GM18868 (cell line): Measurements from ENCODE around the gene PTPRG.

Experiments used
- ATAC-seq: cut with Tn5 transposase; IDR thresholded peaks from one replicate; pipeline ENCODE4 v1.9.1; 2021; ENCODE audit warnings: mild to moderate bottlenecking, moderate library complexity; ENCODE audit not compliant: unreplicated experiment

Gene PTPRG

DNA sequence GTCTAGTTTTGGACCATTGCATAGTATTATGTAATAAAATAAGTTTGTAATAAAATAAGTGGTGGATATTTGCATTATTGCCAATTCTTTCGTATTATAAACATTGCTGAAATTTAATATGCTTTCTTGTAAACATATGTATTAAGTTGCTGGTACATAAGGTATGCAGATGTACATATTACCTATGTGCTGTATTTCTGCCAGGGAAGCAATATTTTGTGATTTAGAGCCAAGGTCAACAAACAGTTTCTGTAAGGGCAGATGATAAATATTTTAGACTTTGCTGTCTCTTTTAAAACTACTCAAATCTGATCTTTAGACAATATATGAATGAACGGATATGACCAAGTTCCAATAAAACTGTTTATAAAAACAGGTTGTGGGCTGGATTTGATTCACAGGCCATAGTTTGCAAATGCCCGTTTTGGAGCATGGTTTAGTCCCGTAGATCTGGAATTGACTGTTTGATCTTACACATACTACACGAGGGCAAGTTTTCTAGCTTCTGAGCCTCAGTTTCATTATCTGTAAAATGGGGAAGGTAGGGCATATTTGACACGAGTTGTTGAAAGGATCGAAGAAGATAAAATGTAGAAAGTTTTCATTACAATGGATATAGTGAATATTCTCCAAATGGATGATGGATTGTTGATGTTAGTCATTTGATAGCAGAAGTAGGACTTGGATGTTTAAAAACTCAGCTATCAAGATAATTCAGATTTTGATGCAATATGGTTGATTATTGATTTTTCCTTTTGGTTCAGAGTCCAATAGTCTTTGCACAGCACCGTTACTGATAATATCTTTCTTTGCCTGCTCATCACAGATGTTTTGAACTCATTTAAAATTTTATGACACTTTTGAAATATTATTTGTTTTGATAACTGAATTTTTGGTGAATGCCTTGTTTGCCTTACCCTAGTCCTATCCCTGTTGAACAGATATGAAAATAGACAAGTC lies 417.4 kb downstream of the PTPRG start:
- no peak for ATAC-seq

DNA sequence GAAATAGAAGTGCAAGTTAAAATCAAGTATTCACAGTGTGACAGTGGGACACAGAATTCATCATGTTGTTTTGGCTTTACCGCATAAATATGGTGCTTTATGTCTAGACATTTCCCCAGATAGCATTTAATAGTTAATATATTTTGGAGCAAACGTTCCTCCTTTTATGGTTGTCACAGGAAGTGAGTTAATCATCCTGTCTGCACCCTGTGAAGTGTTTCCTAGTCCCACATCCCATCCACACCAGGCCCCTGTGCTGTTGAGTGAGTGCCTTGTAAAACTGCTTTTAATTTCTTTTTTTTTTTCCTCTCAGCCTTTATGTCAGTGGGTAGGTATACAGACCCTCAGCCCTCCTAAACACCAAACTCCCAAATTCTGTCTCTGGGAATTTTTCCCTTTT lies 418.3 kb downstream of the PTPRG start:
- ATAC-seq = no peak

DNA sequence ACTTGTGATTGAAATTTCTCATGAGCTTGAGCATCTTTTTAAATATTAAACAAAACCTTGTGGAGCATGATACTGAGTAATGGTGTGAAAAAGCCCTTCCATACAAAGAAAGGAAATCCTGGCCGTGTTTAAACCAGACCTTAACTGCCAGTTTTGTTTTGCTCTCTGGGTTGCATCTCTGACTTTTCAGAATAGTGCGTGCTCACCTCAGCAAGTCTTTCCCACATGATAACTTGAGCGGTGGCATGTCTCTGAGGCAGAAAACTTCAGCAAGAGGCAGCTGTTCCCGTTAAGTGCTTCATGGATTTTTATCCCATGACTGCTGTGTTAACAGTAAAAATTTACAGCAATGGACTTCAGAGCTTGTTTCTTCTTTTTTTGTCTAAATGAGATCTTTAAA lies 418.7 kb downstream of the PTPRG start:
- no peak for ATAC-seq

DNA sequence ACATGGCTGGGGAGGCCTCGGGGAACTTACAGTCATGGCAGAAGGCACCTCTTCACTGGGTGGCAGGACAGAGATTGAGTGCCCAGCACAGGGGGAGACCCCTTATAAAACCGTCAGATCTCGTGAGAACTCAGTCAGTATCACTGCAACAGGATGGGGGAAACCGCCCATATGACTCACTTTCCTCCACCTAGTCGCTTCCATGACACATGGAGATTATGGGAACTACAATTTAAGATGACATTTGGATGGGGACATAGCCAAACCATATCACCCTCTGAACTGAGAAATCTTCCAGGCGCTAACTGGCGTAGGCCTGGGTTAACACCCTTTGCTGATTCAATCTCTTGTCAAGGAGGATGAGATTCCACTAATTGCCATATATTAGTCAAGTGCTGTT lies 419.7 kb downstream of the PTPRG start:
- no peak for ATAC-seq

DNA sequence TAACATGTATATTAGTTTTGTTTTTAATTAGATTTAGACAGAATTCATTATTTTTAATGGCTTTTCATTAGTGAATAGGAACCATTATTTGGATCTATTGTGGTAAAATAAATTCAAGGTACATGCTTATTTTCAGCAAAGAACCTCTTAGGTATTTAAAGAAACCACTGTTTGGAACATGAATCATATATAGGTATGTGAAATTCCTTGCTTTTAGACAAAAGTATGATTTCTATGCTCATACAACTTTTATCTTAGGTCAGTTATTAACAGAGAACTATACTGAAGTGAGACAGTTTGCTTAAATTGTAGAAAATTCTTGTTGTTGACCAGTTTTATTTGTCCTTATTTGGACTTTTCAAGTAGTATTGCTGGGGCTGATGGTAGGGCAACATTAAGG lies 422.1 kb downstream of the PTPRG start:
- ATAC-seq = no peak

DNA sequence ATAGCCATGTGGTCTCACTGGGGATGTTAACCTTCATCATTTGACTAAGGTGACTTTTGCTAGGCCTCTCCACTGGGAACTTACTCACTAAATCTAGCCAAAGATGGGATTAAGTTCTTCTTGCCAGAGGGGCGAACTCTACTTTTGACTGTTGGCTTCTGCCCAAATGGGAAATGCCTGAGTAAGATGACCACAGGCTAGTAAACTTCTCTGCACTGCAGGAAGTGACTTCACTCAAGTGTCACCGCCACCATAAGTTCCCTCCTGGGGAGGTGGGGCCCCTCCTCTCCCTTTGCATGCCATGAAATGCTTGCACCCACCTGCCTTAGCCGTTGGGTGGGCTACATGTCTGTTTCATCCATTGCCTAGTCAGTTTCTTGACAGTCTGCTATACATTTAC lies 423.6 kb downstream of the PTPRG start:
- ATAC-seq = no peak

DNA sequence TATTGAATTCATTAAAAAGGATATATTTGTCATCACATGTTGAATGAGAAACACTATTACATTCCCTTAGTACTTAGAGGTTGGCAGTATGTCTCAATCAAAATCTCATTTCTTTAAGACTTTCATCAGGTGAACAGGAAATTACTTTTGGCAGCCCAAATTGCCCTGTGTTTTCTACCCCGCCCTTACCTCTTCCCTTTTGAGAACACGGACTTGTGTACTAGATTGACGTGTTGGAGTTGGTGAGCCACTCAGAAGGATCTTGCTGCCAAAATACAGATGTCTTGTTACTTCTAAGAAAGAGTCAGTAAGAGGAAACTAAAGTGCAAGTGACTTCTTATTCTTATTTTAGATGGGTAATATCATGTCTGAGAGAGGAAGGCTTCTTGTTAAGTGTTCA lies 425.1 kb downstream of the PTPRG start:
- no peak for ATAC-seq

DNA sequence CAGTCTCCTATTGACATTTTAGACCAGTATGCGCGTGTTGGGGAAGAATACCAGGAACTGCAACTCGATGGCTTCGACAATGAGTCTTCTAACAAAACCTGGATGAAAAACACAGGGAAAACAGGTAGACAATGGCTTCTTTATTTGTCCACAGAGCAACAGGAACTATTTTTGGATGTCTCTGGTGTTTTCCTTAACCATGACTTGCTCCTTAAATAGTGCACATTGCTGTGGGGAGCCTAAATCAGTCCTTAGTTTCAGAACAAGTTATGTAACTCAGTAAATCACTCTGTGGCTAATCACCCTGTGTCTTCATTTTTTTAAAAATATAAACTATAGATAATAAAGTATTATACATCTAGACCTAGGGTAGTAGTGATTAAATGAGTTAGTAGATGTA lies 428.3 kb downstream of the PTPRG start:
- ATAC-seq = no peak

DNA sequence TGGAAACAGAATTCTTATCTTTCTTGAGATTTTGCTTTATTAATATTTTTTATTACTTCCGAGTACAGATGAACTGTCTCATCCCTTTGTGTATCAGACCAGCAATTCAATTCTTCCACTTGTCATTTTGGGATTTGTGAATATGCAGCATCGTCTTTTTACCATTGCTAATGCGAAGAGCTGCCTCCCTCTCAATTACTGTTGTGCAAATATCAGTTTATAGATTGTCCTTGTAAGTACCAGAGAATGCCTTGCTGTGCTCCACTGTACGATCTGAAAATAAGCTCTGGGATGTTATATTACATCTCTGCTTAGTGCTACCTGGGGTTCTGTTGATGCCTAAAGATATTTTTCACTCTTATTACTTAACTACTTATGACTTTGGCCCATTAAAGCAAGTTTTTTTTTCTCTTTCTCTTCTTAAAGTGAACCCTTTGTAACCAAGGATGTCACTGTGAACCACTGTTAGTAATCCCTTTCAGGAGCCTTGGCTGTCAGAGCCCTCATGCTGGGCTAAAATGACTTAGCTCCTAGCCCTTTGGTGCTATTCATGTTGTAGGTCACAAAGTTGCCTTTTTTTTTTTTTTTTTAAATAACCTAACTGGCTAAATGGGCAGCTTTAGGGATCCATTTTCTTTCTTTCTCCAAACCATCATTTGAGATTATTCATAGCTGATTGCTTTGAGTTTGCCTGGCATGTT lies 429.1 kb downstream of the PTPRG start:
- no peak for ATAC-seq

DNA sequence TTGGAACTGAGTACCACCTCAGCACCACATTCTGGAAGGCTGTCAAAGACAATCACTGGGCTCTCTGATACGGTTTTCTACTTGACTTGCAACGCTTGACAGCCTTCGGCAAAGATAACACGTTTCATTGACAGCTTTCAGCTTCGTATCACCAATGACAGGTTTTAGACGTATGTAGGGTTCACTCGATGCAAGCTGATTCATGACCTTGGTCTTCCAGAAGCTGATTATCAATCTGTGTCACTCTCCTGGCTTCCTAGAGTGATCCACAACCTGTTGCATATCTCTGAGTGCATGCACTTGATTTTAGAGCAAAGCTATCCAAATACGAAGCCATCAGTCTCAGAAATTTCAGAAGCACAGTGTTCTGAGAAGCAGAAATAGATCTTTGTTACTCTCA lies 430.3 kb downstream of the PTPRG start:
- ATAC-seq = no peak

DNA sequence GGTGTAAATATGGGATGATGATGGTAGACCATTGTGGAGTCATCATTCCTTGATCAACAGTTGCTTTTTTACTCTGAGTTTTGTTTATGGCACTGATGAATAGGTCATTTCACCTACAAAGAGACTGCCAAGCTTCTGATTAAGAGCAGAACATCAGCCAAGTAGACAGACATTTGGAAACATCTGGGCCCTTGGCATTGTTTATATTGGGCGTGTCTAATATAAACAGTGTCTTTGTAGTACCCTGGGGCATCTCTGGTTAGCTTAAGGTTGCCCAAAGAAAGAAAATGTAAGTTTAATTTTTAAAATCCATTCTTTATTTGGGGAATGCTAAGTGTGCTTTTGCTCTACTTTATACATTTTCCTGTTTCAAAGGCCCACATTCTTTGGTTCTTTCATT lies 435.0 kb downstream of the PTPRG start:
- no peak for ATAC-seq

DNA sequence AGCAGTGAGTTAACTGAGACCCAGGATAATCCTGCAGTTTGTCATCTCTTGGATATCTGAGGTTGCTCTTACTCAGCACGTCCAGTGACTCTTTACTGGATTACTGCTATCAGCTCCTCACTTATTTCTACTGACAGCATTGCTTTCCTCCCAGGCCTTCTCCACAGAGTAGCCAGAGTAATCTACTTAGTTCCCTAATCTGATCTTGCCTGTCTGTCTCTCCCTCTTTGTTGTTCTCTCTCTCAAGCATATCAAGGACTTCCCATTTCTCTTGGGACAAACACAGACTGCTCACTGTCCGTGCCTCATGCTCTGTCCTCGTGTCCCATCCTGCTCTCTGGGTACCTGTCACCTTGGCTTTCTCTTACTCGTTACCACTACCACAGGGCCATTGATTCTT lies 435.7 kb downstream of the PTPRG start:
- no peak for ATAC-seq

DNA sequence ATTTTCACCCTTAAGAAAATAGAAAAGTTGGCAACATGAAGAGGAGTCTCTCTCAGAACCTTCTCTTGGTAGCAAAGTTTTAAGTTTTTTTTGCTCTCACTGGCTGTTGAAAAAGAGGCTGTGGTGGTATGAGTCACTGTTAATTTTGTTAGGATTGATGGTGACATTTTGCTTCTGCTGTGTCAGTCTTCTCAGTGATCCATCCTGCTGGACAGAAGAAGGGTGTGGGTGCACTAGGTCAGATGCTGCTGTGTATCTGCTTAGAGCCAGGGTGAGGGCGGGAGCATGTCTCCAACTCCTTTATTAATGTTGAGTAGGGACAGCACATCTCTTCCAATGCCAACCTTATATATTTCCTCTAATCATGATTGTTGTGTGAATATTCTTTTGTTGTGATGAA lies 442.5 kb downstream of the PTPRG start:
- ATAC-seq = no peak

DNA sequence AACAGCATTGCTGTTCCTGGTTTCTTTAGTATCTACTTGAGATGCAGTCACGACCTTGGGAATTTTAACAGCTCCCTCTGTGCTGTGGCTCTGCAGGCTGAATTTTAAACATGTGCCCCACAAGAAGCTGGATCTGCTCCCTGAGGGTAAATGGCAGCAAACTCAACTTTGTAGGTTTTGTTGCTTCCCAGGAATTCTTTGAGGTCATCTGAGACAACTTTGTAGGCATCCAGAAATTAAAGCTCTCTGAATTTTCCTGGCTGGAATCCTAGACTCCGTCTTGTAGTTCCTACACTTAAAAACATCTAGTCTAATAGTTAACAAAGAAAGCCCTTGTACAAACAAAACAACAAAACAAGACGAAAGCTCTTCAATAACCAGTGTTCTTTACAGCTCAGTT lies 445.7 kb downstream of the PTPRG start:
- ATAC-seq = no peak

DNA sequence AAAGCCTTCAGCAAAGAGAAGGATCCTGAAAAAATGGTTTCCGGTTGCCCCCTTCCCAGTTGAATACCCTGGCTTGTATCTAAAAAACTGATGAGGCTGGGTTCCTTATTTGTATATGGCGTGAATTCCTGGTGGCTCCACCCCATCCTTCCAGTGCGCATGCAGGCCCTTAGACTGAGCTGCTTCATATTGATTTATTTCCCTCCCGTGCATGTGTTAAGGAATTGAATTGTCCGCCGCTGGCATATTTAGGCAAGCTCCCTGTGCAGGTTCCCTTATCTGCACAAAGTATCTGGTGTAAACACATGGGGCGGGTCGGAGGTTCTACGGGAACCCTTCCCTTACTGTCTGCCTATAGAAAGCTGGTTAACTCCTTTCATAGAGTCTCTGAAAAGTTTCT lies 449.6 kb downstream of the PTPRG start:
- ATAC-seq = no peak

DNA sequence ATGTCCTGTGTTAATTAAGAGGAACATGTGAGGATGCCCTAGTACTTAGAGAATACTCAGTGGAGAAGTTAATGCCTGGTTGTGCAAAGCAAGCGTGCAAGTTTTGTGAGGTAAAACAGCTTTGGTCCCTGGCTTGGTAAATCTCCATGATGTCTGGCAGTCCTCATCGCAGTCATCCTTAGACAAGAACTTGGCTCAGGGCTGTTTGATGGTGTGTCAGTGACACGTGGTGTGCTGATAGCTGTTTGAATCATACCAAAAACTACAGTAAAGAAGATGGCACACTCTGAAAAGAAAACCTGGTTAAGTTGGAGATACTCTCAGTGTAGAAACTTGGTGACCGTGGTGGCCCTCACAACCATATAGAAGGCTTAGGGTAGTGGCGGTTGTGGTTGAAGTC lies 450.3 kb downstream of the PTPRG start:
- ATAC-seq = no peak

DNA sequence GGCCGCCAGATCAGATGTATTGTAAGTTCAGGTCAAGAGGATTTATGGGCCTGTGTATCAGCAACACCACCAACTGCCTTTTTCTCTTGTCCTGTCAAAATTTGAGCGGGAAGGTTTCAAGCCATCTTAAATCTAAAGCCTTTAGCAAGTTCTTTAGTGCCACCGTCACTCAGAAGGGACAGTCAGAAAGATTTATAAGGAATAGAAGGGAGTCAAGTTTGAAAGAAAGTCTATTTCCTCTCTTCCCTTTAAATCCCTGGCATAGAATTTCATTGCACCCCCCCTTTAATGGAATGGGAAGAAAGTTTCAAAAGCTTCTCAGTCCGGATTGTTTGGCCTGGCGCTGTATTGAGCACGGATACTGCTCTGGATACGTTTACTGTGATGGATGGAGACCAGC lies 452.6 kb downstream of the PTPRG start:
- ATAC-seq = no peak

DNA sequence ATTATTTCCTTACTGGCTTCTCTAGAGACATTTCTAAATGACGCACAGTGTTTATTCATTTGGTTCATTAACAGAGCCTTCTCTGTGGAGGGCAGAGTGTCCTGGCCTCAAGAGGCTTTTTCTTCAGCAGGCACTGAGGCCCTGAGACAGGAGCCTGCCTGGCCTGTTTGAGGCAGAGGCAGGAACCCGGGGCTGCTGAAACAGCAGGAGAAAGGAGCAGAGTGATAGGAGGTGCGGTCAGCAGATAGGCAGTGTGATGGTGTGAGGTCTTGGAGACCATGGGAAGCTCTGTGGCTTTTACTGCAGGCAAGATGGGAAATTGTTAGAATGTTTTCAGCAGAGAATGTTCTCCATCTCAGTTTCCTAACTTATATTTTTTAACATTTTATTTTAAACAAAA lies 453.7 kb downstream of the PTPRG start:
- ATAC-seq = no peak

DNA sequence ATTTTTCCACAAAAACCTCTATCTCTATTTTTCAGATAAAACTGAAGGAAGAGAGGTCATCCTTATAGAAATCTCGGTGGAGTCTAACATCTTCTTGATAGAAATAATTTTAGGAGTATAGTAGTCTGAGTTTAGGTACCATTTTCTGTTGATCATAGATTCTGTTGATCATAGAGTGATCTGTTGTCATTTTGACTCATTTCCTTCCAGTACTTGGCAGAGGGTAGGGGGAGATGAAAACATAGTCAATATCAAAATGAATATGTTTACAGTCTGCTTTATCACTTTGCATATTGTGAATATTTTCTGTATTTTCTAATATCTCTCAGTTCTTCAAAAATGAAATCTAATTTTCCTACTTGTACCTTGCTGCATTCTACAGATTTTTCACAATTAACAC lies 458.5 kb downstream of the PTPRG start:
- ATAC-seq = no peak

DNA sequence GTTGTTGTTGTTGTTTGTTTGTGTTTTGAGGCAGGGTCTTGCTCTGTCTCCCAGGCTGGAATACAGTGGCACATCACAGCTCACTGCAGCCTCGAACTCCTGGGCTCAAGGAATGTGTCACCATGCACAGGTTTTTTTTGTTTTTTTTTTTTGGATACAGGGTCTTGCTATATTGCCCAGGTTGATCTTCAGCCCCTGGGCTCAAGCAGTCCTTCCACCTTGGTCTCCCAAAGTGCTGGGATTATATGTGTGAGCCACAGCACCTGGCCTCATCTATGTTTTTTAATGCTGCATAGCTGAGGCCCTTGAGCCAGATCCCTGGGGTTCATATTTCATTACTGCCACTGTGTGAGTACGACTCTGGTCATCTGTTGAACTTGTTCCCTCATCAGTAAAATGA lies 459.3 kb downstream of the PTPRG start:
- no peak for ATAC-seq

DNA sequence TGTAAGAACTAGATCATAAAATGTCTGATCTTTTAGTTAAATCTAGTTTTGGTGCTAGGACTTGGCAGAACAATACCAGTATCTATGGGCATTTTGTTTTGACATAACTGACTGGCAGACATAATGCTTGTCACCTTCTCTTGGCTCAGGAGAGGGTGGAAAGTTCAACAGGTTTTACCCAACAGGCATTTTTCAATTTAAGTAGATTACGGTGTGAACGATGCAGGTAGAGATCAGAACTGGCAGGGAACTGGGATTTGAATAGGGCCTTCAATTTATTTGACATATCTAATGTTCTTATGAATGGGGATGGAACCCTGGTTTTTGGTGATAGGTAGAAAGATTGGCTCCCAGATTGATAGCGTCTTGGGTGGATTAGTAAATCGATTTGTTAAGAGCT lies 460.9 kb downstream of the PTPRG start:
- ATAC-seq = no peak

DNA sequence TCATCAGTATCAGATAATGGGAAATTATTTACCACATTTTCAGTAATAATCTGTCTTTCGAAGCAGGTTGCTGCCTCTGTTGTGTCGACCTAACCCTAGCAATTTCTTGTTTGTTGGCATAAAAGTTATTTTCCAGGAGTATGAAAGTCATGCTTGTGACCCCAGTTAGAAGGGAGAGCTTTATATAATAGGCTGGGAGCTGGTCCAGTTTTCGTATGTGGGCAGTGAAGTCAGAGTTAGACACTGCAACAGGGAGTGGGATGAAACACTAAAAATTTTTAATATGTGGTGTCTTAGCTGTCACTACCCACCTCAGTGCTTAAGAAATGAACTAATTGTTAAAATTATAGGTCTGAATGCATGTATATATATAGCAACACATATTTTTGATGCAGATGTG lies 463.5 kb downstream of the PTPRG start:
- no peak for ATAC-seq
